ENCODE data around the gene CSNK2A1.
"Not testable (repeated sequence)": the region's sequence is repeated elsewhere in the genome, so short reads cannot be mapped to it uniquely, and the experiment has no call there.

The CSNK2A1 gene

DNA sequence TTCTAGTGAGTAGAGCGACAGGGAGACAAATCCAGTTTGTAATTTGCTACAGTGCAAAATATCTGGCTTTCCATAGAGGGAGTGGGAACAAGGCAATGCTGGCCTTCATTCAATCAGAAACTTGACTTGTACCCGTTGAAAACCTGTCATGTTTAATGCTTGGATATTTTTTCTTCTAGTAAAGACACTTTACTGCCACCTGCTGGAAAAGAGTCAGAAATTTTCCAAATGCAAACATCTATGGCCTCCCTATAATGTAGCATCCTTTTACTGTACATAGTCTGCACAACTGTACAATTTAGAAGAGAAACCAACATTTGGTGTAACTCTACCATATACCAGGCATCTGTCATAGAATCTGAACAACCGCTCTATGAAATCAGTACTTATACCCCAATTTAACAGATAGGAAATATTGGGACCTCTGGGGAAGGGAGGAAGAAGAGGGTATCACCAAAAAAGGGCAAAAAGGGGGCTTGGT, 64.6 kb downstream of the CSNK2A1 start:
- Histone ChIP-seq H3K9ac (ENCODE audit: insufficient read length) (no peak overlapping the region), H3K4me3 (no peak overlapping the region), H3K36me3 (ENCODE audit: insufficient read depth, low read length) (peaks cover 74% of the 10 kb centered on the region), H3K27ac (0 out of 2 replicates have a peak overlapping the region, but pooled peaks have one; percentile 32), H3K9me3 (ENCODE audit: low read depth, low read length) (no peaks in the 10 kb centered on the region)
- DNase-seq (ENCODE audit: low read depth, low spot score) = peak; percentile 44
- TF ChIP-seq FOXP2 (optimal IDR thresholded peaks at IDR 0.05; ENCODE audit: control extremely low read depth, extremely low read length, insufficient read depth) = no peak
- no peak for TF ChIP-seq POLR2AphosphoS5 (IDR thresholded peaks at IDR 0.05; ENCODE audit: borderline replicate concordance, low read depth, low read length)
- TF ChIP-seq EZH2 (IDR thresholded peaks at IDR 0.05) = no peak

- Histone ChIP-seq H3K4me3 (no peak overlapping the region), H3K9me3 (ENCODE audit: low read depth, low read length) (no peaks in the 10 kb centered on the region), H3K36me3 (ENCODE audit: insufficient read depth, low read length) (peaks cover 72% of the 10 kb centered on the region), H3K9ac (ENCODE audit: insufficient read length) (no peak overlapping the region), H3K27ac (no peak overlapping the region)
- no peak for TF ChIP-seq POLR2AphosphoS5 (IDR thresholded peaks at IDR 0.05; ENCODE audit: borderline replicate concordance, low read depth, low read length)
- no peak for DNase-seq (ENCODE audit: low read depth, low spot score)
Measured at GRCh38 chr20:478010-478948, 65.3 kb downstream of the CSNK2A1 start.

DNA sequence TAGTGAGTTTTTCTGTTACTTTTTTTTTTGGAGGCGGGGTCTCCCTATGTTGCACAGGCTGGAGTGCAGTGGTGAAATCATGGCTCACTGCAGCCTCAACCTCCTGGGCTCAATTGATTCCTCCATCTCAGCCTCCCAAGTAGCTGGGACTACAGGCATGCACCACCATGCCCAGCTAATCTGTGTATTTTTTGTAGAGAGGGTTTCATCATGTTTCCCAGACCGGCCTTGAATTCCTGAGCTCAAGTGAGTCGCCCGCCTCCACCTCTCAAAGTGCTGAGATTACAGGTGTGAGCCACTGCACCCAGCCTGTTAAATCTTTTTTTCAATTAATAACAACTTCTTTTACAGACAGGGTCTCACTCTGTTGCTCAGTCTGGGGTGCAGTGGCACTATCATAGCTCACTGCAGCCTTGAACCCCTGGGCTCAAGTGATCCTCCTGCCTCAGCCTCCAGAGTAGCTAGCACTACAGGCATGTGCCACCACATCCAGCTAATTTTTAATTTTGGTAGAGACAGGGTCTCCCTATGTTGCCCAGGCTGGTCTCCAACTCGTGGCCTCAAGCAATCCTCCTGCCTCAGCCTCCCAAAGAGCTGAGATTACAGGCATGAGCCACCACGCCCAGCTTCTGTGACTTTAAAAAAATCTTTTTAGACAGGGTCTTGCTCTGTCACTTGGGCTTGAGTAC, 66.9 kb downstream of the CSNK2A1 start:
- not testable (repeated sequence) for H3K4me3 ChIP-seq; H3K9me3 ChIP-seq (ENCODE audit: low read depth, low read length); H3K27ac ChIP-seq; DNase-seq (ENCODE audit: low read depth, low spot score); H3K9ac ChIP-seq (ENCODE audit: insufficient read length)
- peaks cover 57% of the 10 kb centered on the region for H3K36me3 ChIP-seq (ENCODE audit: insufficient read depth, low read length)

DNA sequence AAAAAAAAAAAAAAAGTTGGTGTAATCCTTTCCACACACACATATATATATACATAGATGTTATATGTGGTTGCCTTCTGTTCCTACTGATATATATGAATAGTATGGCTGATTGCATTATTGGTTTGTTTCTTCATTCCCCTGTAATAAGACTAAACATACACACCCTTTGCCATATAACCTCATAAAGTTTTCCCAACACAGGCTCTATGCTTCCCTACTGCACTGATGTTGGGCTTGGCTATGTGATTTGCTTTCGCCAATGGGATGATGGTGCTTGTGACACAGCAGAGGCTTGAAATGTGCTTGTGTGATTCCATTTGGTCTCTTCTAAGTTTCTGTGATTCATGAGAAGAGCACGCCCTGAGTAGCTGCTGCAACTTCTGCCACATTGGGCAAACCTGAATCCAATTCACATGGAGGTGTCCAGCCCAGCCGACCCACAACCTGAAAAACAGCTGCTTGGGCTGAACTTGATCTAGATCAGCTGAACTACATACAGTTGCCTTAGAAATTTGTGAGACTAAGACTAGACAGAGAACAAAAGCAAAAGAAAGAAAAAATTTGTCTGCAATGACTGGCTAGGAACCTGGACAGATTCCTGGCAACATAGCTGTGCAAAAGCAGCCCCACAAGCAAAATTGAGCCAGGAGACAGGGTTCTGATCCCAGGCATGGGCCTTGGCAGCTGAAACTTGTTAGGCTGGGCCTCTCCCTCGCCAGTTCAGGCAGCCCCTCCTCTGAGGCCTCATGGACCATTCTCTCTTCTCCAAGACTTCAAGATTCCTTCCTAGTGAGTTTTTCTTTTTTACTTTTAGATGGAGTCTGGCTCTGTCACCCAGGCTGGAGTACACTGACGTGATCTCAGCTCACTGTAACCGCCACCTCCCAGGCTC, 67.9 kb downstream of the CSNK2A1 start:
- TF ChIP-seq POLR2AphosphoS5 (IDR thresholded peaks at IDR 0.05; ENCODE audit: borderline replicate concordance, low read depth, low read length) = no peak
- no peak for TF ChIP-seq FOXP2 (optimal IDR thresholded peaks at IDR 0.05; ENCODE audit: control extremely low read depth, extremely low read length, insufficient read depth)
- no peak for TF ChIP-seq EZH2 (IDR thresholded peaks at IDR 0.05)
- Histone ChIP-seq H3K9ac (ENCODE audit: insufficient read length) (no peak overlapping the region), H3K4me3 (no peak overlapping the region), H3K27ac (0 out of 2 replicates have a peak overlapping the region, but pooled peaks have one; percentile 25), H3K36me3 (ENCODE audit: insufficient read depth, low read length) (peaks cover 49% of the 10 kb centered on the region), H3K9me3 (ENCODE audit: low read depth, low read length) (no peaks in the 10 kb centered on the region)
- no peak for DNase-seq (ENCODE audit: low read depth, low spot score)

DNA sequence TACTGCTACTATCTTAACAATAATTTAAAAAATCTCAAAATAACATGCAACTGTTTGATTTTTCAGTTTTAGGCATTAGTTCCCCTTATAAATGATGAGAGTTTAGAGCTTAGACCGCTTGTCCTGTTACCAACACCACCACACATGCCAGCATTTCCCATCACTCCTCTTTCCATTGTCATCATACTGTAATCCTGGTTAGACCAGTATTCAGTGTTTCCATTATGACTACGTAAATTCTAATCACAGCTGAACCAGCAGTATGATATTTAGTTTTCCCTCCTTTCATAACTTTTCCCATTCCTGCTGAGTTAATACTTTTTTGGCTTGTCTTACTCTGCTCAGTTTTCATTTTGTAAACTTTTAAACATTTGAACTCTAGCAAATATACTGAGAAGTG, 69.0 kb downstream of the CSNK2A1 start:
- no peak for TF ChIP-seq EZH2 (IDR thresholded peaks at IDR 0.05)
- no peak for TF ChIP-seq FOXP2 (optimal IDR thresholded peaks at IDR 0.05; ENCODE audit: control extremely low read depth, extremely low read length, insufficient read depth)
- no peak for TF ChIP-seq POLR2AphosphoS5 (IDR thresholded peaks at IDR 0.05; ENCODE audit: borderline replicate concordance, low read depth, low read length)
- no peak for DNase-seq (ENCODE audit: low read depth, low spot score)
- Histone ChIP-seq H3K27ac (no peak overlapping the region), H3K36me3 (ENCODE audit: insufficient read depth, low read length) (peaks cover 40% of the 10 kb centered on the region), H3K9ac (ENCODE audit: insufficient read length) (no peak overlapping the region), H3K4me3 (no peak overlapping the region), H3K9me3 (ENCODE audit: low read depth, low read length) (no peaks in the 10 kb centered on the region)

DNA sequence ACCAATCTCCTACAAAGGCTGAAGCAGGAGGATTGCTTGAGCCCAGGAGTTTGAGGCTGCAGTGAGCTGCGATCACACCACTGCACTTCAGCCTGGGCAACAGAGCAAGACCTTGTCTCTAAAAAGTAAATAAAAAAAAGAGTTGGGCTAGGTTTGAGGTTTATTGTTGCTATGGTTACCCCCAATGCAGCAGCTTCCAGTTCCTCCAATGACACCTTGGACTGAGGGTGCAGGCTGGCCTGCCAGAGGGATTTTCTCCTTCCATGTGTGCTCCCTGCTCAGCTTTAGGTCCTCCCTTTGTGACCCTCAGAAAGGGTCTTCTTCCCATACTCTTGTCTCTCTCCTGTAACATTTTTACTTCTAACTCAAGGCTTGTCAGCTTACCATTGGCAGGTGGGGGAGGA, 70.7 kb downstream of the CSNK2A1 start:
- Histone ChIP-seq H3K4me3 (no peak overlapping the region), H3K27ac (no peak overlapping the region), H3K9me3 (ENCODE audit: low read depth, low read length) (no peaks in the 10 kb centered on the region), H3K9ac (ENCODE audit: insufficient read length) (no peak overlapping the region), H3K36me3 (ENCODE audit: insufficient read depth, low read length) (peaks cover 23% of the 10 kb centered on the region)
- no peak for DNase-seq (ENCODE audit: low read depth, low spot score)
- TF ChIP-seq FOXP2 (optimal IDR thresholded peaks at IDR 0.05; ENCODE audit: control extremely low read depth, extremely low read length, insufficient read depth) (no peak), POLR2AphosphoS5 (IDR thresholded peaks at IDR 0.05; ENCODE audit: borderline replicate concordance, low read depth, low read length) (no peak), EZH2 (IDR thresholded peaks at IDR 0.05) (no peak)

DNA sequence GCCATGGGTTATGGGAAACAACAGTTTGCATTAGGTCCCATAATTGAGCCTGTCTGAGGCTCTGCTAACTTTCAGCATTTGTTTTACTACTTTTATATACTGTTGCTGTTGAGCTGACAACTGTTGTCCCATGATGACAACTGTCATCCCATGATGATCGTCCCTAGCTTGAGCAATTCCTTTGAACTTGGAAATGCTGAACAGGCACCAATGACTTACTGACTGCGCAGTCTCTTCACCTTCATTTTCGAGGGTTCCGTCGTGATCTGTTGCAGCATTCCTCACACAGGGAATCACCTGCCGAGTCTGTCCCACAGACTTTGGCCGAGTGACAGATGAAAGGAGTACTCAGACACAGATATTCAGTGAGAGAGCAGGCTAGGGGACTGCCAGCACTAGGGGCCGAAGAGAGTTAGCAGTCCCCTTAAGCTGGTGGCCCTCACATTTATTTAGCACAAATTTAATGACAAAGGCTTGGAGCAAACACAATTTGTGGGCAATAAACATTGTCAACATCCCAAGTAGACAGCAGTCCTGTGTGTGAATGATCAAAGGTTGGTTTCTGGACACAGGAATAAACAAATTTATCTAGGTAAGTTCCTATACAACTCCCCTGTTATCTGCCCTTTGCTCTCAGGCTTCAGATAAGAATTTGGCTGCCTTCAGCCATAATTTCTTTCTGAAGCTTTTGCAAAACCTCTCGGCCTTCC, 71.3 kb downstream of the CSNK2A1 start:
- Histone ChIP-seq H3K36me3 (ENCODE audit: insufficient read depth, low read length) (peaks cover 17% of the 10 kb centered on the region), H3K9me3 (ENCODE audit: low read depth, low read length) (no peaks in the 10 kb centered on the region), H3K27ac (no peak overlapping the region), H3K9ac (ENCODE audit: insufficient read length) (no peak overlapping the region), H3K4me3 (no peak overlapping the region)
- DNase-seq (ENCODE audit: low read depth, low spot score) = no peak
- TF ChIP-seq FOXP2 (optimal IDR thresholded peaks at IDR 0.05; ENCODE audit: control extremely low read depth, extremely low read length, insufficient read depth) = no peak
- TF ChIP-seq EZH2 (IDR thresholded peaks at IDR 0.05) = no peak
- no peak for TF ChIP-seq POLR2AphosphoS5 (IDR thresholded peaks at IDR 0.05; ENCODE audit: borderline replicate concordance, low read depth, low read length)

Data from SK-N-MC (cell line).